K562 (cell line): ENCODE measurements around the gene CDH16. TPM values are rescaled to one million over a fixed set of nuclear protein-coding genes. Genes with fewer than 3 reads are reported as not detected.

ENCODE experiments used
- CGGBP1 ChIP-seq: fragments of 250-450 bp; sonication (Bioruptor Pico); IDR thresholded peaks from 2 replicates; pipeline ENCODE4 v1.9.0; 2021; ENCODE audit warnings: mild to moderate bottlenecking
- E2F6 ChIP-seq, 2 experiments: IDR thresholded peaks; 2 replicates each; pipeline ENCODE4 v1.6.1; 2011; ENCODE audit warnings: borderline replicate concordance in 1 of 2, control low read depth in 1 of 2, low read depth in 1 of 2, low read length in 1 of 2, mild to moderate bottlenecking in 1 of 2, mixed read lengths in 1 of 2, moderate library complexity in 1 of 2; ENCODE audit not compliant: insufficient read depth in 1 of 2, insufficient read length in 1 of 2, poor library complexity in 1 of 2, severe bottlenecking in 1 of 2; ENCODE audit errors: extremely low read depth in 1 of 2
- ETV5 ChIP-seq: sonication (generic); formaldehyde crosslinking; IDR thresholded peaks from 2 replicates; pipeline ENCODE4 v1.4.0; 2020; ENCODE audit warnings: low read depth, mild to moderate bottlenecking, missing genetic modification reagents
- FIP1L1 ChIP-seq: fragments of 200-400 bp; formaldehyde crosslinking; IDR thresholded peaks from 2 replicates; pipeline ENCODE4 v1.6.1; 2018; ENCODE audit warnings: mild to moderate bottlenecking, low read depth, low read length; ENCODE audit not compliant: poor library complexity, severe bottlenecking
- FOXA3 ChIP-seq, 2 experiments: fragments of 450-650 bp in 1 of 2; sonication (generic) in 1 of 2; formaldehyde crosslinking; IDR thresholded peaks in 1 of 2; conservative IDR thresholded peaks in 1 of 2; 2 replicates each; pipeline versions ENCODE4 v1.4.0 to v1.8.0; 2020 to 2022; ENCODE audit warnings: mild to moderate bottlenecking in 2 of 2, missing genetic modification reagents in 1 of 2
- KDM5B ChIP-seq: fragments of 200-600 bp; sonication (generic); IDR thresholded peaks from 2 replicates; pipeline ENCODE4 v1.6.1; 2012; ENCODE audit warnings: low read depth, mild to moderate bottlenecking, moderate library complexity, low read length, control low read depth, inconsistent platforms; ENCODE audit not compliant: insufficient replicate concordance
- MGA ChIP-seq: fragments of 450-650 bp; IDR thresholded peaks from 2 replicates; pipeline ENCODE4 v1.6.1; 2016; ENCODE audit warnings: mild to moderate bottlenecking, moderate library complexity
- polyA plus RNA-seq, 8 experiments: library from polyadenylated mRNA; depleted of rRNA in 4 of 8; stranded (reverse) in 5 of 8; unstranded in 3 of 8; fragments of >200 nt; fragmentation: Nextera tagmentation in 2 of 8; fragmentation: Illumina TruSeq in 1 of 8; extraction: Ambion mirVana in 2 of 8; extraction: Trizol in 1 of 8; gene quantifications; 2 replicates each; pipeline versions ENCODE4 v1.2.1 to v1.2.3, GENCODE V29; 2011 to 2014; ENCODE audit warnings: inconsistent platforms in 1 of 8, missing spikeins in 1 of 8
- total RNA-seq, 7 experiments: library from RNA; depleted of rRNA in 6 of 7; stranded (reverse); fragments of >200 nt in 6 of 7; fragmentation: Illumina TruSeq in 2 of 7; extraction: Trizol in 2 of 7; gene quantifications; 2 replicates each; pipeline versions ENCODE4 v1.2.1 to v1.2.3, GENCODE V29; 2011 to 2021; ENCODE audit warnings: low replicate concordance in 1 of 7

CDH16 gene
- total and polyA plus RNA-seq, 9 of the 15 experiments (the other 6 are each of a cell fraction or from before 2014, with no cell fraction given) = not detected

GRCh38 chr16:66935314-66936011 lies 16.8 kb upstream of the CDH16 start, which contains the start of gene CES2 (continued):
- TF ChIP-seq MGA = peak; percentile 55; the same call in 1 of the 2 replicates
- peak; percentile 43 for TF ChIP-seq FIP1L1
- peak; percentile 26 for TF ChIP-seq KDM5B
- TF ChIP-seq FOXA3 (CRISPR knock-in tag; conservative IDR thresholded peaks at IDR 0.05 in 1 of 2, IDR thresholded peaks at IDR 0.05 in 1 of 2) = 0 out of 4 replicates have a peak, but pooled peaks of 1 of the 2 experiments have one; percentile 12
- TF ChIP-seq ETV5 (CRISPR knock-in tag) = peak; percentile 29; the same call in 1 of the 2 replicates
- TF ChIP-seq E2F6 (IDR thresholded peaks at IDR 0.05; ENCODE audit: borderline replicate concordance in 1 of 2, extremely low read depth in 1 of 2, insufficient read depth in 1 of 2, insufficient read length in 1 of 2, low read depth in 1 of 2, low read length in 1 of 2, poor library complexity in 1 of 2, severe bottlenecking in 1 of 2) = peak; percentile 23 to 69
- TF ChIP-seq CGGBP1 (CRISPR knock-in tag) = no peak
